ENCODE measurements around the gene ELF3.

DNA sequence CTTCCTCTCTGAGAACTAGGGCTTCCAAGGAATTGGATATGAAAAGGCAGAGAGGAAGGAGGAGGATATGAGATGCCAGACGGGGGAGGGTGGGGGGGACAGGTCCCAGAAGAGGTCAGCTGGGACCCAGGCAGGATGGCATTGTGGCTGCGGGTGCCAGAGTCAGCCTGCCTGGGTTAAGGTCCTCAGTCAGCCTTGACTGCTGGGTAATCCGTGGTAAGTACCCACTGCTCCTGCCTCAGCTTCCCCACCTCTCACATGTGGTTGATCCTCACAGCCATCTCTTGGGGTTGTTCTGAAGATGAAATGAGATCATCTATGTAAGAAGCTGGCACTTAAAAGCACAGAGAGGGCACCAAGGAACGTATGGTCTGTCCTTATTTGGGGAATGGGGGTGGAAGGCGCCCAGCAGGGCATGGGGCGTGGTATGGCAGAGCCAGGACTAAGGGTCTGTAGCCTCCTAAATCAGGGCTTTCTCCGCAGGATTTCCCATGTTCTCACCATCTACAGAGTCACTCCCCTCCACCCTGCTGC is 23.8 kb downstream of the ELF3 start:
- no peak for TF ChIP-seq POLR2A (IDR thresholded peaks at IDR 0.05)
- TF ChIP-seq, protein P1, sequence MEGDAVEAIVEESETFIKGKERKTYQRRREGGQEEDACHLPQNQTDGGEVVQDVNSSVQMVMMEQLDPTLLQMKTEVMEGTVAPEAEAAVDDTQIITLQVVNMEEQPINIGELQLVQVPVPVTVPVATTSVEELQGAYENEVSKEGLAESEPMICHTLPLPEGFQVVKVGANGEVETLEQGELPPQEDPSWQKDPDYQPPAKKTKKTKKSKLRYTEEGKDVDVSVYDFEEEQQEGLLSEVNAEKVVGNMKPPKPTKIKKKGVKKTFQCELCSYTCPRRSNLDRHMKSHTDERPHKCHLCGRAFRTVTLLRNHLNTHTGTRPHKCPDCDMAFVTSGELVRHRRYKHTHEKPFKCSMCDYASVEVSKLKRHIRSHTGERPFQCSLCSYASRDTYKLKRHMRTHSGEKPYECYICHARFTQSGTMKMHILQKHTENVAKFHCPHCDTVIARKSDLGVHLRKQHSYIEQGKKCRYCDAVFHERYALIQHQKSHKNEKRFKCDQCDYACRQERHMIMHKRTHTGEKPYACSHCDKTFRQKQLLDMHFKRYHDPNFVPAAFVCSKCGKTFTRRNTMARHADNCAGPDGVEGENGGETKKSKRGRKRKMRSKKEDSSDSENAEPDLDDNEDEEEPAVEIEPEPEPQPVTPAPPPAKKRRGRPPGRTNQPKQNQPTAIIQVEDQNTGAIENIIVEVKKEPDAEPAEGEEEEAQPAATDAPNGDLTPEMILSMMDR (IDR thresholded peaks at IDR 0.05): no peak

Measured in Peyer's patch (tissue), 4 donors.